ENCODE results near the gene SPTBN1.

DNA sequence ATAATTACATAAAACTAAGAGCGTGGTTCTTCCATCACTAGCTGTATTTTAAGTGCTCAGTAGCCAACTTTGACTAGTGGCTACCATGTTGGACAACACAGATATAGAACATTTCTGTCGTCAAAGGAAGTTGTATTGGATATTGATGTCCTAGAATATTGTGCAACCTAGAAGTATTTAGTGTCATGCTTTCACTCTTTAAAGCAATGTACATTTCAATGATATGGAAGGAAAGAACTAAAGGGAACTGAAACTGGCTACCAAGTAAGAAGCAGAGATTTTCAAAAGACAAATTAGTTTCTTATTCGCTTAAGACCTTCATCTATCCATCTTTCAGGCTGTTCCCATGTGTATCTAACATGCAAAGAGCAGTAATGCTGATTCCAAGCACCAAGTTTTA lies 182.0 kb downstream of the SPTBN1 start:
- no peak for TF ChIP-seq POLR2AphosphoS5 (IDR thresholded peaks at IDR 0.05; ENCODE audit: borderline replicate concordance, low read depth, low read length)
- TF ChIP-seq EZH2 (IDR thresholded peaks at IDR 0.05), result no peak
- TF ChIP-seq FOXP2 (optimal IDR thresholded peaks at IDR 0.05; ENCODE audit: control extremely low read depth, extremely low read length, insufficient read depth), result no peak
